ENCODE measurements around the gene VSTM2L. TPM values are rescaled to one million over a fixed set of nuclear protein-coding genes. Genes with fewer than 3 reads are reported as not detected.

The VSTM2L gene
- polyA plus RNA-seq, 1 donor from 2014 or later: not detected

Other genes starting within 250 kb of the VSTM2L start
- 119 TPM for gene CTNNBL1, start 209.1 kb upstream of the VSTM2L start, polyA plus RNA-seq
- 14.4 TPM for gene TTI1, start 130.3 kb downstream of the VSTM2L start, polyA plus RNA-seq
- gene RPRD1B, start 130.6 kb downstream of the VSTM2L start, polyA plus RNA-seq: 4.0 TPM

Measured in IgD-negative memory B cell (primary cell).